H54 (cell line): ENCODE data around the gene NFS1.

Experiments
- DNase-seq: peaks from one replicate; pipeline ENCODE4 v3.0.0; 2011; ENCODE audit warnings: low spot score, mixed read lengths; ENCODE audit not compliant: insufficient read length
- FAIRE-seq: peaks from 3 replicates; lab custom pipeline; 2011; peaks lifted over from hg19 to GRCh38; lab: Jason Lieb, UNC
- POLR2A ChIP-seq: IDR thresholded peaks from 2 replicates; pipeline ENCODE4 v1.6.1; 2011; ENCODE audit warnings: low read depth, mild to moderate bottlenecking, low read length

The NFS1 gene

DNA sequence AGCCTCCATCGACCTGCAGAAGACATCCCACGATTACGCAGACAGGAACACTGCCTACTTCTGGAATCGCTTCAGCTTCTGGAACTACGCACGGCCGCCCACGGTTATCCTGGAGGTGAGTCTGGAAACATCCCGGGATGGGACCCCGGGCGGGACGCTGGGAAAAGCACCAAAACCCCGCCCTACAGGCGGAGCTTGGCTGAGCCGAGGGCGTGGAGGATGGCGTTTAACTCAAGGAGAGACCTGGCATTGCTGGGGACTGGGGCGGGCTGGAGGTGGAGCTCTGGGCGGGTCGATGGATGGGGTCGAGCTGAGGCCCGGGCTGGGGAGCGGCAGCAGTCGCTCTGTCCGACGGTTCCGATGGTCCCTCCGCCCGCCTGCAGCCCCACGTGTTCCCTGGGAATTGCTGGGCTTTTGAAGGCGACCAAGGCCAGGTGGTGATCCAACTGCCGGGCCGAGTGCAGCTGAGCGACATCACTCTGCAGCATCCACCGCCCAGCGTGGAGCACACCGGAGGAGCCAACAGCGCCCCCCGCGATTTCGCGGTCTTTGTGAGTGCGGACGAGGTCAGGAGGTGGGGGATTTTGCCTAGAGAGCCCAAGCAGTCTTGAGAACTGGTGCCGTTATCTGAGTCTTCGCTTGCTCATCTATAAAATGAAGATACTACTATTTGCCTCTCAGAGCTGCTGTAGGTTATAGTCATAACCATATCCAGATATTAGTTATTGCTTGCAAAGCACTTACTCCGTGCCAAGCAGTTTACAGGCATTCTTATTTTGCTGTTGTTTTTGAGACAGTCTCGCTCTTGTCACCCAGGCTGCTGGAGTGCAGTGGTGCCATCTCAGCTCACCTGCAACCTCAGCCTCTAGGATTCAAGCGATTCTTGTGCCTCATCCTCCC, 79.7 kb downstream of the NFS1 start:
- FAIRE-seq = no peak

DNA sequence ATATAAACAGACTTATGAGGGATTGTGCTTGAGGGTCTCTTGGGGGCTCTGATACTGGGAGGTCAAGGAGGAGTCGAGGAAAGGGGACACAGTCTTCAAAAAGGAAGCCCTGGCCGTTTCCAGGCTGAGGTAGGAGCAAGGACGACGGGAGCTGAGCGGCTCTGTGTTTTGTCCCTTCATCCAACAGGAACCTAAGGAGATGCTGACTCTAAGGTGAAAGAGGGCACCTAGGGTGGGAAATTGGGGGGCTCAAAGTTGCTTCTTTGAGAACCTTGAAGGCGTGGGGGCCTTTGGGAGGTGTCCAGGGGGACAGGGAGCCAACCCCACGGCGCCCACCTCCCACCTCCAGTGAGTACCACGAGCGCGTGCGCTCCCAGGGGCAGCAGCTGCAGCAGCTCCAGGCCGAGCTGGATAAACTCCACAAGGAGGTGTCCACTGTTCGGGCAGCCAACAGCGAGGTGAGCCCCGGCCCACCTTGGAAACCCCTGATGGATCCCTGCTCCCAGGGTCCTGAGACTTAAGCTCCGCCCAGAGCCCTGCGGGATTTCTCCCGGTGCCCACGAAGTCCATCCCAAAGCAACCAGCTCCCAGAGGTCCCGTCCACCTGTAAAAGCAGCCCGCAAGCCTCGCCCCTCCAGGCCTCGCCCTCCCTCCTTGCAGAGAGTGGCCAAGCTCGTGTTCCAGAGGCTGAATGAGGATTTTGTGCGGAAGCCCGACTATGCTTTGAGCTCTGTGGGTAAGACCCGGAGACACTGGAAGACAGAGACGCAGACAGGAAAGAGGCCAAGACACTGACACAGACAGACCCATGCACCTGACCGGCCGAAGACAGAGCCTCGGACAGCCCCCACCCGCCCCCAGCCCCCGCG, 80.7 kb downstream of the NFS1 start:
- FAIRE-seq = no peak
- TF ChIP-seq POLR2A = no peak
- DNase-seq = no peak

More for the DNA sequence above, 79.7 kb downstream of the NFS1 start:
- no peak for DNase-seq
- TF ChIP-seq POLR2A = no peak
